Measurements from ENCODE around the gene CC2D1A.
"Not testable (repeated sequence)": the region's sequence is repeated elsewhere in the genome, so short reads cannot be mapped to it uniquely, and the experiment has no call there.

CC2D1A gene

GRCh38 chr19:13909430-13909829 lies 3.4 kb downstream of the CC2D1A start:
- no peak for DNase-seq

DNA sequence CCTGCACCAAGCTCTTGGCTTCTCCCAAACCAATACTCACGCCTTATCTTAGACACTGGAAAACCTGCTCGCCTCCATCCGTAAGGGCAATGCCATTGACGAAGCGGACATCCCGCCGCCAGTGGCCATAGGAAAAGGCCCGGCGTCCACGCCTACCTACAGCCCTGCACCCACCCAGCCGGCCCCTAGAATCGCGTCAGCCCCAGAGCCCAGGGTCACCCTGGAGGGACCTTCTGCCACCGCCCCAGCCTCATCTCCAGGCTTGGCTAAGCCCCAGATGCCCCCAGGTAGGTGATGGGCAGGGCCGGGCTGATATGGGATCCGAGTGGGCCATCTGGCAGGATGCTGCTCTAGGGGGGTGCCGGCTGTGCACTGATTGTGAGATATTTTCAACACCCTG lies 7.4 kb downstream of the CC2D1A start:
- DNase-seq = no peak

- no peak for DNase-seq
Observed at GRCh38 chr19:13914777-13915176, 8.8 kb downstream of the CC2D1A start.

GRCh38 chr19:13917888-13918406 lies 11.9 kb downstream of the CC2D1A start:
- no peak for DNase-seq

DNA sequence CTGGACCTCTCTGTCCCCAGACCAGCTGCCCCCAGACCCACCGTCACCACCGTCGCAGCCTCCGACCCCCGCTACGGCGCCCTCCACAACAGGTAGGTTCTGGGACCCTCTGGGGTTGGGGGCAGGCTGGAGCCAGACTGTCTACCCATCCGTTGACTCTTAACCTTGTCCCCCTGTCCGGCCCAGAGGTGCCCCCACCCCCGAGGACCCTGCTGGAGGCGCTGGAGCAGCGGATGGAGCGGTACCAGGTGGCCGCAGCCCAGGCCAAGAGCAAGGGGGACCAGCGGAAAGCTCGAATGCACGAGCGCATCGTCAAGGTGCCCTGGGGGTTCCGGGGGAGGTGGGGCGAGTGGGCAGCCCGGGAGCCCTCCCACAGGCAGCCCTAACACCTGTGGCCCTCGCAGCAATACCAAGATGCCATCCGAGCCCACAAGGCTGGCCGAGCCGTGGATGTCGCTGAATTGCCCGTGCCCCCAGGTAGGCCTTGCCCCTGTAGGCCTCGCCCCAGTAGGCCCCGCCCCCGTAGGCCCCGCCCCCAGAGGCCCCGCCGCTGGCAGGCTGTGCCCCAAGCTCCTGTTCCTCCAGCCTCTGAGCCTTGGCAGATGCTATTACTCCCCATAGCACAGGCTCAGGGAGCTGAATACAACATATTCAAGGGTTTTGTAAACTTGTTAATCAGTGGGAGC lies 12.9 kb downstream of the CC2D1A start:
- DNase-seq = no peak

DNA sequence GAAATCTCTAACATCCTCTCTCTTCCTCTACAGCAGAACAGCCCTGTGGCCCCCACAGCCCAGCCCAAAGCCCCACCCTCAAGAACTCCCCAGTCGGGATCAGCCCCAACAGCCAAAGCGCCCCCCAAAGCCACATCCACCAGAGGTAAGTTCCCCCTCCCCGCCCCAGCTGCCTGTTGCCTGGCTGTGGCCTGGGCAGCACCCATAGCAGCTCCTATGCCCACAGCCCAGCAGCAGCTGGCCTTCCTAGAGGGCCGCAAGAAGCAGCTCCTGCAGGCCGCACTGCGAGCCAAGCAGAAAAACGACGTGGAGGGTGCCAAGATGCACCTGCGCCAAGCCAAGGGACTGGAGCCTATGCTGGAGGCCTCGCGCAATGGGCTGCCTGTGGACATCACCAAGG lies 14.5 kb downstream of the CC2D1A start:
- DNase-seq = no peak

- DNase-seq = no peak
Observed at GRCh38 chr19:13920940-13921747, 15.1 kb downstream of the CC2D1A start.

DNA sequence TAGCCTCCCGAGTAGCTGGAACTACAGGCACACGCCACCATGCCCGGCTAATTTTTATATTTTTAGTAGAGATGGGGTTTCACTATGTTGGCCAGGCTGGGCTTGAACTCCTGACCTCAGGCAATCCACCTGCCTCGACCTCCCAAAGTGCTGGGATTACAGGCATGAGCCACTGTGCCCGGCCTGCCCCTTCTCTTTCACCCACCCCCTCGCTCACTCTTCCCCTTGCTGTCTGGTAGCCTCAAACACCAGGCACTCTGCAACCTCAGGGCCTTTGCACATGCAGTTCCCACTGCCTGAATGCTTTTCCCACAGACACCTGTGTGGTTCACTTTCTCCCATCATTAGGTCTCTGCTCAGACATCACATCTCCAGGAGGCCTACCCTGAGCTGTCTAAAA lies 16.1 kb downstream of the CC2D1A start:
- DNase-seq = not testable (repeated sequence)

DNA sequence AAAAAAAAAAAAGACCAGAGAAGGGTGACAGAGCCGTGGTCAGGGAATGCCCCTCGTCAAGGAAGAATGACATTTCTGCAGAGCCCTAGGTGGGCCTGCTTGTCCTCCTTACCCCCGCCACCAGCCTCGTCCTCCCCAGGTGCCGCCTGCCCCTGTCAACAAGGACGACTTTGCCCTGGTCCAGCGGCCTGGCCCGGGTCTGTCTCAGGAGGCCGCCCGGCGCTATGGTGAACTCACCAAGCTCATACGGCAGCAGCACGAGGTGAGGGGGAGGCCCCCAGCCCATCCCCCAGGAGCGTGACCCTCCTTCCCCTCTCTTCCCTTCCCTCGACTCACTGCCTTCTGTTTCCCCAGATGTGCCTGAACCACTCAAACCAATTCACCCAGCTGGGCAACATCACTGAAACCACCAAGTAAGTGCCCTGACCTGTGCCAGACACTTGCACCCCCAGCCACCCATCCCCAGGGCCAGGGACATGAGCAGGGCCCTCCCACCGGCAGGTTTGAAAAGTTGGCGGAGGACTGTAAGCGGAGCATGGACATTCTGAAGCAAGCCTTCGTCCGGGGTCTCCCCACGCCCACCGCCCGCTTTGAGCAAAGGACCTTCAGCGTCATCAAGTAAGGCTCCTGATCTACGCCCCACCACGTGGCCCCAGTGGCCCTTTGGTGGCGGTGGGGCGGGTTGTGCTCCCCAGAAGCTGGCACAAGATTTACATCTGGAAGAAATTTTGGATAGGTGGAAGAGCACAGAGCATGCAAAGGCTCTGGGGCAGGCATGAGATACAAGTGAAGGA lies 17.4 kb downstream of the CC2D1A start:
- no peak for DNase-seq

DNA sequence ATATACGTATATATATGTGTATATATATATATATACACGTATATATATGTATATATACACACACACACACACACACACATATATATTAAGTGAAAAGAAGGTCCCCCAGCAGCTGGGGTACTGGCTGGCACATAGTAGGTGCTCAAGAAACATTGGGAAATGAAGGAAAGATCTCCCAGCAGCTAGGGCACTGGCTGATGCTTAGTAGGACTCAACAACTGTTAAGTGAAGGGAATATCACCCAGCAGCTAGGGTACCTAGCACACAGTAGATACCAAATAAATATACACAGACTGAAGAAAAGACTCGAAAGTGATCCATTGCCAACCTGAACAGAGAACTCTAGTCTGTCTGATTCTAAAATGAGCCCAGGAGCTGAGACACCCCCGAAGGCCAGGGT lies 20.0 kb downstream of the CC2D1A start:
- no peak for DNase-seq

DNA sequence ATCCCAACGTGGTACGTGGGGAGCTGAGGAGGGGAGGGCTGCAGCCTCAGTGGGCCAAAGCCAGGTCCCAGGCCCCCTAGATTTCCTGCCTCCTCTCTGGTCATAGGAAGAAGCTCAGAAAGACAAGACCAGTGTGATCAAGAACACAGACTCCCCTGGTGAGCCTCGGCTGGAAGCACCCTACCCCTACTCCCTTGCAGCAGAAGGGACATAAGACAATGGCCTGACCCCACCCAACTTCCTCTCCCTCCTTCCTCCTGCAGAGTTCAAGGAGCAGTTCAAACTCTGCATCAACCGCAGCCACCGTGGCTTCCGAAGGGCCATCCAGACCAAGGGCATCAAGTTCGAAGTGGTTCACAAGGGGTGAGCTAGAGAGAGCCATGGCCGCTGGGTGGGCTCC lies 20.7 kb downstream of the CC2D1A start:
- DNase-seq = no peak

DNA sequence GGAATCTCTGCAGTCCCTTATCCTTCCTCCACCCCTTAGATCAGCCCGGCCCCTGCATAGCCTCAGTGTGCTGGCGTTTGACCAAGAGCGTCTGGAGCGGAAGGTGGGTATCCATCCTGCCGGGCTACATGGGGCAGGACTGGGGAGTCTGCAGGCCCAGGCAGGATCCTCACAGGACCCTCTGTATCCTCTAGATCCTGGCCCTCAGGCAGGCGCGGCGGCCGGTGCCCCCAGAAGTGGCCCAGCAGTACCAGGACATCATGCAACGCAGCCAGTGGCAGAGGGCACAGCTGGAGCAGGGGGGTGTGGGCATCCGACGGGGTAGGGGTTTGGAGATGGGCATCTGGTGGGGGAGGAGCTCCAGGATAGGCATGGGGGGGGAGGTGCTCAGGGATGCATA lies 23.3 kb downstream of the CC2D1A start:
- DNase-seq = no peak

DNA sequence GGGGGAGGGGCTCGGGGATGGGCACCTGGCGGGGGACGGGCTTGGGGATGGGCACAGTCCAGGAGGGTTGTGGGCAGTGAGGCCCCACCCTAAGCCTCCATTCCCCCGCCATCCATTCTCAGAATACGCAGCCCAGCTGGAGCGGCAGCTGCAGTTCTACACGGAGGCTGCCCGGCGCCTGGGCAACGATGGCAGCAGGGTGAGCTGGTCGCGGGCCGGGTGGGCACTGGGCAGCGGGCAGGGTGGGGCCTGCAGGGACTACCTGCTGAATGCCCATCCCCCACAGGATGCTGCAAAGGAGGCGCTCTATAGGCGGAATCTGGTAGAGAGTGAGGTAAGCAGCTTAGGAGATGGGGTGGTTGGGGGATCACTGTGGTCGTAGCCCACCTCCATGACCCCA lies 24.0 kb downstream of the CC2D1A start:
- DNase-seq = no peak

- DNase-seq = no peak
Observed at GRCh38 chr19:13930402-13930801, 24.4 kb downstream of the CC2D1A start.

- no peak for DNase-seq
Observed at GRCh38 chr19:13931391-13932148, 25.6 kb downstream of the CC2D1A start.

- DNase-seq = no peak
Observed at GRCh38 chr19:13932149-13932637, 26.2 kb downstream of the CC2D1A start.

DNA sequence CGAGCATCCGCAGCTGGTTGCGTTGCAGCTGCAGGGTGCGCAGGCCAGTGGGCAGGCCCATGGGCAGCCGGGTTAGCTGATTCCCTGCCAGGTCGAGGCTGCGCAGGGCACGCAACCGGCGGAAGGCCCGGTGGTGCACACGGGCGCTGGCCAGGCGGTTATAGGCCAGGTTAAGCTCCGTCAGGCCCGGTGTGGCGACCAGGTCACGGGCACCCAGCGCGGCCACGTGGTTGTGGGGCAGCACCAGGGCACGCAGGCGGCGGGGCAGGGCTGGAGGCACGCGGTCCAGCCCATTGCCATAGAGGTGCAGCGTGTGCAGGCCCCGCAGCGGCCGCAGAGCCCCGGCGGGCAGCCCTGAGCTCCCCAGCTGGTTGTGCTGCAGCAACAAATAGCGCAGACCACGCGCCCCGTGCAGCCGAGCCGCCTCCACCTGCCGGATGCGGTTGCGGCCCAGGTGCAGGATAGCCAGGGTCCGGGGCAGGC lies 27.0 kb downstream of the CC2D1A start:
- DNase-seq = no peak

GRCh38 chr19:13934785-13935109 lies 28.7 kb downstream of the CC2D1A start:
- no peak for DNase-seq

DNA sequence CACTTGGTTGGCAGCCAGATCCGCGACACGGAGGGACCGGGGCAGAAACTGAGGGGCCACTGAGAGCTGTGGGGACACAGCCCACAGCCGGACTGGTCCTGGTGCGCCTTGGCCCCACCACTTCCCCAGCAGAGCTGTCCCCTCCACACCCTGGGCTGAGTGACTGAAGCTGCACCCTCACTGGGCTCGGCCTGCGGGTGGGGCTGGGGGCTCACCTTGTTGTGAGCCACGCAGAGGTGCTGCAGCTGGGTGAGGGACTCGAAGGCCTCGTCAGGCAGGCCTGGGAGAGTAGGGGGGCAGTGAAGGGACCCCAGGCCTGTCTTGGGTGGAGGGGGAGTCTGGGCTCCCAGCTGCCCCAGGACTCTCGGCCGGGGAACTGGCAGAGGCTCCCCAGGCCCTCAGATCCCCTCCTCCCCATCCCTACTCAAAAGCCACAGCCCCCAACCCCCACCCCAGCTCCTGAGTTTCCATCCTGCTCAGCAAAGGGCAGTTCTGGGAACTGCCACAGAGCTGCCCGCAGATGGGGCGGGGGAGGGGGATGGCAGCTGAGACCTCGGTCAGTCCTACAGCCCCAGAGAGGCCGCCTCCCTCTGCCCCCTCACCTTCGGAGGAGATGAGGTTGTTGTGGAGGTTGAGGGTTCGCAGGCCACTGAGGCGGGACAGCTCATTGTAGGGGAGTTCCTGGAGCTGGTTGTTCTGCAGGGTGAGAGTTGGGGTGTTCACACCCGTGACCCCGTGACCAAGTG lies 29.9 kb downstream of the CC2D1A start:
- DNase-seq = no peak

- no peak for DNase-seq
Observed at GRCh38 chr19:13937479-13938300, 31.7 kb downstream of the CC2D1A start.
